Raji (cell line): ENCODE measurements around the gene MEF2C.

ENCODE experiments used
- POLR2A ChIP-seq: IDR thresholded peaks from 2 replicates; pipeline ENCODE4 v1.6.1; 2011; ENCODE audit warnings: low read depth, low read length, control low read depth; ENCODE audit not compliant: insufficient read depth

MEF2C gene

DNA sequence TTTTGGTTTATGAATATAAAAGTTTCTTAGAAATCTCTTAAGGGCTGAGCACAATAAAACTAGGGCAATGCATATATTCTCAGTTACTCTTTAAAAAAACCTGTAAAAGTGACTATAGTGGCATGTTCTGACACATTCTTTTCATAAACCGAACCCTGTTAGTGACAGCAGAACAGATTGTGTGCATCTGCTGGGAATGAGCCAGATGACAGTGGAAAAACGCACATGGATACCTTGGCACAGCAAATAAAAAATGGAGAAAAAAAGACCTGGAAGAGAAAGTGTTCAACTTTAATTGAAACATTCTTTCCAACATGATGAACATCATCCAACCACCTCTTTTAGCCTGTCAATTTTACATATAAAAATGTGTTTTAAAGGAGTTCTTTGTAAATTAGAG is 12.7 kb downstream of the MEF2C start:
- TF ChIP-seq POLR2A = no peak

DNA sequence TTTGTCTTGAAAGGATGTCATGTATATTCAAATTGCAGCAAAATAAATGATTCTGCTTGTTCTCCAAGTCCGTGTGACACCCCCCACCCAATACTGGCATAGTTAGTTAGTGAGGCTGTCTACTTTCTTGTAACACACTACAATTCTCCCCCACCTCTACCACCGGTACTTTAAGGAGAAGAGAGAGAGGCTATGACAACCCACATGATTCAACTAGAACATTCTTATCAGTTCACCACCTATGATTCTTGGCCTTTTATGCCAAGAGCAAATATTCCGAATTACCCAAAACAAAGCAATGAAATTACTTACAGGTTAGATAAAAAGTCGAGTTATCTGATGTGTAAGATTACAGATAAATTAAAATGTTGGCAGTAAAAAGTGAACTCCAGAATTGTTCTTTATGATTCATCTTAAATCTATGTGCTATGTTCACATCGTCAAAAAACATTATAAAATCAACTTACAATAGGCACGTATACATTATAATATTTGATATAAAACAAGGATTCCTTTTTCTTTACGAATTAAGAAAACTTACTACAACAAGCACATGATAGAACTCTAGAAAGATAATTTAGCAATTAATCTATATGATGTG is 14.4 kb downstream of the MEF2C start:
- TF ChIP-seq POLR2A = no peak

DNA sequence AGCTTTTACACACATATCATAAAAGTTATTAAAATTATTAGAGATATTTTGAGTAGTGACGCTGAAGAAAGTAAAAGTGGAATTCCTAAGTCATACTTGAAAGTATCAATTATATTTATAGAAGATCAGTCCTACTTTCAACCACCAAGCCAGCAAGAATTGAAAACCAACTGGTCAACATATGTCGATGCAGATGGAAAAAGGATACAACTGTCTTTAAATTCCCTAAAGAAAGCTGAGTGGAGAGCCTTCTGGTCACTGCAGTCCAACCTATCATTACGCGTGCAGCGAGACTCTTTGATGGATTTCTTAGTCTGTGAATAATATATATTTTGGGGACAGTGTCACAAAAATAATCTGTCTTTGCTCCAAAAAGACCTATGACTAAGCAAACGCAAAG is 15.3 kb downstream of the MEF2C start:
- no peak for TF ChIP-seq POLR2A

DNA sequence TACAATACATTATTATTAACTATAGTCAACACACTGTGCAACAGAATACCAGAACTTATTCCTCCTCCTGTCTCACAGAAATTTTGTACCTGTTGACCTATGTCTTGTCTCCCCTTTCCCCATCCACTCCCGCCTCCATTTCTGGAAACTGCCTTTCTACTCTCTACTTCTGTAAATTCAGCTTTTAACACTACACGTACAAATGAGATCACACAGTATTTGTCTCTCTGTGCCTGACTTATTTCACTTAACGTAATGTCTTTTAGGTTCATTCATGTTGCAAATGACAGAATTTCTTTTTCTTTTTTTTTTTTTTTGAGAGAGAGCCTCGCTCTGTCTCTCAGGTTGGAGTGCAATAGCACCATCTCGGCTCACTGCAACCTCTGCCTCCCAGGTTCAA is 19.5 kb downstream of the MEF2C start:
- no peak for TF ChIP-seq POLR2A

DNA sequence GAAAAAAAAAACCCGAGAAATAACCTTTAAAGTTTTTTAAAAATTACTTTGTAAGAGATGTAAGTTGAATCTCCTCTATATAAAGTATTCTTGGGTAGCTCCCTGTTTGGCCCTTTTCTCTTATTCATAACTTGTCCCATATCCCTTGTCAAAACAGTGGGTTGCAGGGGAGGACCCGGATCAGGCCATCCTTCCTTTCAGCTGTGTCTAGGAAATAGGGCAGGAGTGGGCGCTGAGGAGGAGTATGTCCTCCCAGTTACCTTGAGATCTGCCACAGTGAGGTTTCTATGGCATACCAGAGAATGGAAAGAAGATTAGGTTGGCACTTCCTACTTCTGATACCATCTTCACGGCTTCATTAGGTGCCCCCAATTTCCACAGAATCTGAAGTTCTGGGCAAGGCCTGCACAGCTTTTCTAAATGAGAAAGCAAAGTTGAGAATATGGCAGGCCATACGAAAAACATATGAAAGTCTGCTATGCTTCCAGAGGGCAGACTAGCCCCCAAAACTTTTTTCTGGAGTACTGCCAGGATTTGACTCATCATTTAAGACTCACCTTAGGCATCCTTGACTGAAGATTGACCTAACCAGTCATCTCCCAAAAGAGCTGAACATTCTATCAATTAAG is 20.3 kb downstream of the MEF2C start:
- TF ChIP-seq POLR2A = no peak

DNA sequence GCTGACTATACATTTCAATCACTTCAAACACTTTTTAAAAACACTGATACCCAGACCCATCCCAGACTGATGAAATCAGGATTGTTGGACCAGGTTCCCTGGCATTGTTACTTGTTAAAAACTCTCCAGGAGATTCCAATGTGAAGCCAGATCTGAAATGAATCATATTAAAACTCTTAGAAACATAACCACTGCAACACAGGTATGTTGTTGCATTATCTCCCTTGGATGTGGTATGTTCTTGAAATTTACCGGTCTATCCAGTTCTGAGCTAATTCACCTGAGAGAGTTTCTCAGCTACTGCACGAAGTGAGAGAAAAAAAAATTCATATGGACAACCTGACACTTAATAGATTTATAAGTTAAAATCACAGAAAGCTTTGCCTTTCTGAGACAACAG is 21.8 kb downstream of the MEF2C start:
- TF ChIP-seq POLR2A = no peak

DNA sequence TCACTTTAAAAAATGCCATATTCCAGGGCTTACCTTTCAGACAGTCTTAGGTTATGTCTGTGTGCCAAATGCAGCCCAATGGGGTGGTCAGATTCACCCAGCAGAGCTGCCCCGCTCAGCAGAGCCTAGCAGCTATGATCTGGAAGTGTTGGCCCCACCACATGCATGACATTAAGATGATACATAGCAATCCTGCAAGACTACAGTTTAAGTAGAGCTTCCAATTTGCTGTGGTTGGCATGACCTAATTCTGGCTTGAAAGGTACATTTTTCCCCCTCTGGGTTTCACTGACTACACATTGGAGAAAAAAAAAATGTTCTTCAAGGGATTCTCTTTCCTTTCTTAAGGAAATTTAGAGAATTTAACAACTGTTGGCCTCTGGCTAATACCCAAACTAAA is 22.5 kb downstream of the MEF2C start:
- no peak for TF ChIP-seq POLR2A

DNA sequence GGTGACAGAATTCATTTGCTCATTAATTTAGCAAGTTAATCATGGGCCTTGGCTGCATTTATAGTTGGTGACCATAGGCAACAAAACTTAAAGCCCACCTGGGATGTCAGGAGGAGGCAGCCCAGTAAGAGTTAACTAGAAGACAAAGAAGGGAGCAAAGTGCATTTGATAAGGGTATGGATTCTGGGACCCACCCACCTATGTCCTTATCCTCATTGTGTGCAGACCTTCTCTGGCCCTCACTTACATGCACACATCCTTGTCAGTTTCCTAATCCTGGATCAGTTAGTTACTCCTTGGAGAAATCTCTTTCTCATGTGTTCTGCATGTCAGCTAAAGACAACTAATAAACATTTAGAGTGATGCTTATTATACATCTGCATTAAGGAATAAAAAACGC is 24.6 kb downstream of the MEF2C start:
- no peak for TF ChIP-seq POLR2A

DNA sequence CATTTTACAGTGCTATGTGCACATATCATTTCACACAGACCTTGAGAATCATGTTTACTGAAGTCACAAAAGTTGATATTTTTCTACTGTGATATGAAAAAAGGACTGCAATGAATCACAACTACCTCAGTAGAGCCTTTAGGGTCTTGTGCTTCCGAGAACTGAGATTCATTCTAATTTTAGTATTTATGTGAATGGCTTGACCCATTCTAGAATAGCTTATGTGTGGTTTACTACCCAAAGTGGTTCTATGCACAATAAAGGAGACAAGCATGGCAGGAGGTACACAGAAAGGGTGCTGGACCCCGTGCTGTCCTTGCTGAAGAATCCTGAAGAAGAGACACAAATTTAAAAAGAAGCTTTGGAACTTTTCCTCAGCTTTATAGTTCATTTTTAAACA is 28.2 kb downstream of the MEF2C start:
- TF ChIP-seq POLR2A = no peak

DNA sequence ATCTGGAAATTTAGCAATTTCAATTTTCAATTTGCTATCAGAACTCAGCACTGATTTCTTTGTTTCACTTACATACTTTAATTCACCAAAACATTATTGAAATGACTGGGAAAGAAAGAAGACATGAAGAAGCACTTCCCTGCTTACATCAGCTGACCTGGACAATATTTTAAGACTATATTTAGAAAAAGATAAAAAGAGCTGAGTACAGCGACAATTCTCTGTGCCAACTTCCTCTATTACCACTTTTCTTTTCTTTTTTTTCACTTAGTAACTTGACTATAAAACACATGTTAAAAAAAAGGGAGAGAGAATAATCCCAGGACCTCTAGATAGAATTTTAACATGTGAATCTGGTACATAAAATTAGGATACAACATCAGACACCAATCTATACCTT is 35.6 kb downstream of the MEF2C start:
- TF ChIP-seq POLR2A = no peak

DNA sequence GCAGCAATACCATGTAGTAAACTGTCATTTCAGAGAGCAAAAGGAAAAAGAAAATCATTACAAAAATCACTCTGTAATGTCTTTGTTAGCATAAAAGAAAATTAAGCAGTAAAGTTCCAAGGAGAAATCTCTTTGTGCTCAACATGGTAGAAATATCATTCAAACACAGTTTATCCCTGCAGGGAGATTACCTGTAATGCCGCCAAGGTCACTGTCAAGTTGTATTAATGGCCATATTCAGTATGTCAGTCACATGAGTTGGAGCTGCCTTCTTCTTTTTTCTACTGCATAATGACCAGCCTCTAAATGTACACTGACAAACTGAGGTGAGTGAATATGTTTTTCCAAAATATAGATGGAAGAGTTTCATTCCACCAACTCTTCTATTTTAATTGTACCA is 36.5 kb downstream of the MEF2C start:
- TF ChIP-seq POLR2A = no peak

DNA sequence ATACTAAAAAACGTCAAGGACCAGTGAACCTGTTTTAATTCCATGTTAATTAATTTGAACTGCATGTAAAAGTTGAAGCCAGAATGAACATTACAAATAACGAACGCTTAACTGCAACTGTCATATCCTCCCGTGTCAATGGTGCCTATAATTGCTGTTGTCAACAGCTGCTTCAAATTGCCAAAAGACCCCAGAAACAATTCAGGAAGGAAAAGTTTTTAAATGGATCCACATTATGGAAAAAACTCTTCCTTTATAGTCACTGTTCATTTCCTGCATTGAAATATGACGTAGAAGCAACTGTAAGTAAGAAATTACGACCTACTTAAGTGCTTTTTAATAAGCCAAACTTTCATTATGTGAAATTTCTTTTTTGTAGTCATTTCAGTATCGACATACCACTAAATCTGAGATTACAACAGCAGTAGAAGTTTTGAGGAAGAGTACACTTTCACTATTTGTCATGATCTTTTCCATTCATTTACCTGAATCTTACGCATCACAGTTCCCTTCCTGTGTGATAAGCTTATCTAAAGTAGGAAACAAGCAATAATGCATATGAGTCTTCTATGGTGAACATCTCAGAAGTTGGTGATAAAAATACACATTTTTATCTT is 37.8 kb downstream of the MEF2C start:
- TF ChIP-seq POLR2A = no peak

DNA sequence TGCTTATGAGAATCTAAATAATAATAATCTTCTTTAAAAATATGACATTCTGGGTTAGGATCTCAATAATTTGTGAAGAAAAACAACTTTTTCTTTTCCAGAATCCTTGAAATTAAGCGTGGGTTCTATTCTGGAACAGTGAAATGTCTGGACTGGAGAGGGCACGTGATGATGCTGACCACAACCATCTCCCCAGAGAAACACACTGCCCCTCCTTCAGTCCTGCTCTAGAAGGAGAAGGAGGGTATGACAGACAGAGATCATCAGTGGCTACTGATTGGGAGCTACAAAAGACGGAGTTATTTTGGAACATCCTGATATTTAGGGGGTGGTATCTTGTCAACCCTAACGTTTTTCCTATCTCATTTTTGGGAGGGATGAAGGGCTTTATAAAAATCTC is 40.2 kb downstream of the MEF2C start:
- TF ChIP-seq POLR2A = no peak

DNA sequence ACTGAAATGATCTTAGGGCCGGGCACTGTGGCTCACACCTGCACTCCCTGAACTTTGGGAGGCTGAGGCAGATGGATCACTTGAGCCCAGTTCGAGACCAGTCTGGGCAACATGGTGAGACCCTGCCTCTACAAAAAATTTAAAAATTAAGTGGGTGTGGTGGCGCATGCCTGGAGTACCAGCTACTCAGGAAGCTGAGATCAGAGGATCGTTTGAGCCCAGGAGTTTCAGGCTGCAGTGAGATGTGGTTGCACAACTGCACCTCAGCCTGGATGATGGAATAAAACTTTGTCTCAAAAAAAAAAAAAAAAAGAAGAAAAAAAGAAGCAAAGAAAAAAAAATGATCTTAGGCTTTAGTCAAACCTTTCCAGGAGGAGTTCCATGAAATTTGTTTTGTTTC is 41.8 kb downstream of the MEF2C start:
- TF ChIP-seq POLR2A = no peak

DNA sequence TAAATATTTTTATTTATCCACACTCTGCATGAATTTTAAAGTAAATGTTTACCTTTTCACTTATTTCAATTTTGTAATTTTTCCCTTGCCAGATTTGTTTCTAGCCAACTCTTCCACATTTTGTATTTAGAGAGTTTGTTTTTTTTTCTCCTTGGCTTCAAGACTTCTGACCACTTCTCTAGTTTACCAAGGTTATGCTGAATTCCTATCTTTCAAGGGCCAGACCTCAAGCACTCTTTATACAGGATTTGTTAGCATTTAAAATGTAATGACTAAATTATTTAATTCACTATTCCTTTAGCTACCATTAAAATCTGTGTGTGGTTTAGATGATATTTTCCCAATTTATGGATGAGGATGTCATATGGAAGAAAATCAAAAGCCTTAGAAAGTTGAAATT is 42.5 kb downstream of the MEF2C start:
- TF ChIP-seq POLR2A = no peak

DNA sequence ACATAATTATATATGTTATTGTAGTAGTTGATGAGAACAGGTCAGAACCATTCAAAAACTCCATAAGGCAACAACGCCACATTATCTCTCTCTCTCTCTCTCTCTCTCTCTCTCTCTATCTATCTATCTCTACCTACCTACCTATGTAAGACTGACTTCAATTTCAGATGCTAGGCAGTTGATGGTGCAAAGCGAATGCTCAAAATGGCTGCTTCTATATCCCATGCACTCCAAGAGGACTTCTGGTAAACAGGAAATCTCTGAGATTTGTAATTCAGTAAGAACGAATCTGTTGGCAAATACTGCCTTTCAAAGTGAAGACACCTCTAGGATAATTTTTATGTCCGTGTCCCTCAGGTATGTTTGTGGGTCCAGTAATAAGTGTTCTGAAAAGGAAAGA is 43.7 kb downstream of the MEF2C start:
- TF ChIP-seq POLR2A = no peak

DNA sequence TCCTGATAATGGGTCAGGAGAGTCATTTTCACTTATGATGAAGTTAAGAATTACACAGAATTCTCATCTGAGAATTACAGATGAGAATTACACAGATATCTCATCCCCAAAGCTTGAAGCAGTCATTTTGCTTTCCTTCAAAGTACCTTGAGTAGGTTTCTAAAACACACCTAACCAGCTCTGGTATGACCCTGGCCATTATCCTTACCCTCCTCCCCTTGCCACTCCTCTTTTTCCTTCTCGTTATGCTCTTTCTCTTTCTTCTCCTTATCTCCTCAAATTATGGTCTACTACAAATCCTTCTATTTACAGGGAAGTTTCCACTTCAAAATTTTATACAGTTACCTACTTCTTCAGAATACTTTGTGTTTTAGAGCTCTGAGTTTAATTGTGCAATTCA is 44.5 kb downstream of the MEF2C start:
- no peak for TF ChIP-seq POLR2A
